AG09309 (cell line): ENCODE results near the gene MBD5.
A peak's percentile ranks its signal among the peaks of the same experiment; 100 is the strongest.

Experiments
- DNase-seq: peaks from one replicate; pipeline ENCODE4 v3.0.0-alpha.2; 2010; ENCODE audit warnings: low read depth
- H3K4me3 ChIP-seq: 2 replicates; pipeline ENCODE4 v1.5.1; 2011; ENCODE audit warnings: mild to moderate bottlenecking, low read depth, low read length, moderate library complexity; ENCODE audit not compliant: control insufficient read depth
- TF ChIP-seq, protein P1 (sequence below): IDR thresholded peaks from 2 replicates; pipeline ENCODE4 v1.5.1; 2011; ENCODE audit warnings: mild to moderate bottlenecking, low read depth, low read length, inconsistent platforms; ENCODE audit not compliant: insufficient read depth, control insufficient read depth; ENCODE audit errors: missing control alignments

MBD5 gene

DNA sequence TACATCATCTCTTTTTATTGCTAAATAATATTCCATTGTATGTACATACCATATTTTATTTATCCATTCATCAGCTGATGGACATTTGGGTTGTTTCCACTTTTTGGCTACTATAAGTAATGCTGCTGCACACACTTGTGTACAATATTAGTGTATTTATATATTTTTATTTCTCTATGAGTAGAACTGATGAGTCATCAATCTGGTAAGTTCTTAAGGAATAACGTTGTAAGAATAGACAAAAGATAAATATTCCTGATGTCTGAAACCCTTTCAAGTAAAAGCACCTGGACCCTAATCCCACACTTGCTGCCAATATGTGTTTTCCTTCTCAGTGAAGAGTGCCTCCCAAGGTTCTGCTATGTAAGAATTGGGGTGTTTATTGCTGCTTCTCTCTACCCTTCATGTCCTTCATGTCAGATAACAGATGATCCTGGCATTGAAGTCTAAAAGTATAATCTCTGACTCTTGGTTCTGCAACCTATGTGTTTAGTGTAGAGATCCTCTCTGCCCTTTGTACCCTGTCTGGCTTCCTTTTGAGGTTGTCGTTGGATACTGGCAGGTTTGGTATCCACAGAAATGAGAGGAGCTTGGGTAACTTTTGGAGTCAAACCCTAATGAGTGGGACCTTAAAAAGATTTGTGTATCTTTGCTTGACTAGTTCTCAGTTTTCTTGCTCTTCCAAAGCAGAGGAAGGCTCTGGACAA, 330.7 kb downstream of the MBD5 start:
- no peak overlapping the region for H3K4me3 ChIP-seq
- TF ChIP-seq, protein P1, sequence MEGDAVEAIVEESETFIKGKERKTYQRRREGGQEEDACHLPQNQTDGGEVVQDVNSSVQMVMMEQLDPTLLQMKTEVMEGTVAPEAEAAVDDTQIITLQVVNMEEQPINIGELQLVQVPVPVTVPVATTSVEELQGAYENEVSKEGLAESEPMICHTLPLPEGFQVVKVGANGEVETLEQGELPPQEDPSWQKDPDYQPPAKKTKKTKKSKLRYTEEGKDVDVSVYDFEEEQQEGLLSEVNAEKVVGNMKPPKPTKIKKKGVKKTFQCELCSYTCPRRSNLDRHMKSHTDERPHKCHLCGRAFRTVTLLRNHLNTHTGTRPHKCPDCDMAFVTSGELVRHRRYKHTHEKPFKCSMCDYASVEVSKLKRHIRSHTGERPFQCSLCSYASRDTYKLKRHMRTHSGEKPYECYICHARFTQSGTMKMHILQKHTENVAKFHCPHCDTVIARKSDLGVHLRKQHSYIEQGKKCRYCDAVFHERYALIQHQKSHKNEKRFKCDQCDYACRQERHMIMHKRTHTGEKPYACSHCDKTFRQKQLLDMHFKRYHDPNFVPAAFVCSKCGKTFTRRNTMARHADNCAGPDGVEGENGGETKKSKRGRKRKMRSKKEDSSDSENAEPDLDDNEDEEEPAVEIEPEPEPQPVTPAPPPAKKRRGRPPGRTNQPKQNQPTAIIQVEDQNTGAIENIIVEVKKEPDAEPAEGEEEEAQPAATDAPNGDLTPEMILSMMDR = no peak
- DNase-seq = no peak

DNA sequence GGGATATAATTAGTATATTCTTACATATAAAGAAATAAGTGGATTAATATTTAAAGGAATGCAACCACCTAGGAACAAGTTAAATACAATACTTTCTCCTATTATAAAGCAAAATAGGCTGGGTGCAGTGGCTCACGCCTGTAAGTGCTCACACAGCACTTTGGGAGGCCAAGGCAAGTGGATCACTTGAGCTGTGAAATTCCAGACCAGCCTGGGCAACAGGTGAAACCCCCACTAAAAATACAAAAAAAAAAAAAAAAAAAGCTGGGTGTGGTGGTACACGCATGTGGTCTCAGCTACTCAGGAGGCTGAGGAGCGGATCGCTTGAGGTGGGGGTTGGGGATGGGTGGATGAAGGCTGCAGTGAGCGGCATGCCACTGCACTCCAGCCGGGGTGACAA, 337.5 kb downstream of the MBD5 start:
- H3K4me3 ChIP-seq = no peak overlapping the region
- DNase-seq = no peak
- TF ChIP-seq, protein P1 = no peak

DNA sequence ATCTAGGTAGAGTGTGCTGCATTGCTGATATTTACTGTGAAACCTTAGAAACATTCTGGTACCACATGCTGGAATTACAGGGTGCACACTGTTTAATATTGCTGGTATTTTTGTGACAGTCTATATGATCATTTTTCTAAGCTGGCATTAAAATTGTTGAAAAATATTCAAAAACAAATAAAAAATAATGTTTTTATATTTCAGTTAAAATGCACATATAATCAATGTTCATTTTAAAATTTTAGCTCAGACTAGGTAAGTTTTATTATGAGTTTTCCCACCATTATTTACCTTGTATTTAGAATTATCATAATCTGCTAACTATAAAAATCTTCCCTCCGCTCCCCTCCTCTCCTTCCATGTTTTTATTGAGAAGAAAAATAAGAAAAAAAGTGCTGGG, 339.8 kb downstream of the MBD5 start:
- H3K4me3 ChIP-seq = no peak overlapping the region
- DNase-seq = no peak
- TF ChIP-seq, protein P1 = no peak

DNA sequence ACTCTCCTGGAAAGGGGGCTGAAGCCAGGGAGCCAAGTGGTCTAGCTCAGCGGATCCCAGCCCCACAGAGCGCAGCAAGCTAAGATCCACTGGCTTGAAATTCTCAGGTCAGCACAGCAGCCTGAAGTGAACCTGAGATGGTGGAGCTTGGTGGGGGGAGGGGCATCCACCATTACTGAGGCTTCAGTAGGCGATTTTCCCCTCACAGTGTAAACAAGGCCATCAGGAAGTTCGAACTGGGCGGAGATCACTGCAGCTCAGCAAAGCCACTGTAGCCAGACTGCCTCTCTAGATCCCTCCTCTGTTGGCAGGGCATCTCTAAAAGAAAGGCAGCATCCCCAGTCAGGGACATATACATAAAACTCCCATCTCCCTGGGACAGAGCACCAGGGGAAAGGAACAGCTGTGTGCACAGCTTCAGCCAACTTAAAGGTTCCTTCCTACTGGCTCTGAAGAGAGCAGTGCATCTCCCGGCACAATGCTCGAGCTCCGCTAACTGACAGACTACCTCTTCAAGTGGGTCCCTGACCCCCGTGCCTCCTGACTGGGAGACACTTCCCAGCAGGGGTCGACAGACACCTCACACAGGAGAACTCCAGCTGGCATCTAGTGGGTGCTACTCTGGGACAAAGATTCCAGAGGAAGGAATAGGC, 341.4 kb downstream of the MBD5 start:
- H3K4me3 ChIP-seq = no peak overlapping the region
- TF ChIP-seq, protein P1 = no peak
- no peak for DNase-seq

DNA sequence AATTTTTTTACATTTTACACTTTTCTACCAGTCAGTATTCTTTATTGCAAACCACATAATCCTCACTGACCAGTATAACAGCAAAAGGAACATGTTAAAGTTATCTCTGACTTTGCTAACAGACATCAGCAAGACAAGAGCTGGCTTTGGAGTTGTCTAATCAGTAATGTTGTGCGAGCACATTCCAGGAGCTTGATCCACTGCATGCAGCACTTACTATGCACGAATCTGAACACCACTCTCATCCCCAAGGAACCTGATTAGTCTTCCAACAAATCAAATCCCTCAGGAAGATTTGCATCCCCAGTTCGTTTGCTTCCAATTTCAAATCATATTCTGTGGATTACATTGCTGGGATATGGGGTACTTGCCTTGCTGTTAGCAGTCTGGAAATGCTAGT, 354.3 kb downstream of the MBD5 start:
- TF ChIP-seq, protein P1 = no peak
- H3K4me3 ChIP-seq = no peak overlapping the region
- DNase-seq = no peak

DNA sequence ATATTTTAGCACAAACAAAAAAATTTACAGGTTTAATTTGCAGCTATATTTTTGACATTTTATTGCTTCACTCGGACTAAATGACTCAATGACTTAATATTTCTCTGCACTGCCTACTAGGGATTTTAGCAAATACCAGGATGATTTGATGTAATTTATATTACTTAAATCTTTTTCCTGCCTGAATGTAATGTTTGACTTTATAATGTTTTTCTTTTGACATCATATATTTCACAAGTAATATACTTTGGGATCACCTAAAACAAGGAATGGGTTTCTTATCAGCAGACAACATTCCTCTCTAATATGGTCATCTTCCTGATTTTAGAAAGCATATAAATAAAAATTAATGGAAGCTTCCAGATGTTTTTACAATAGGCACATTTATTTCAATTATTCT, 370.4 kb downstream of the MBD5 start:
- TF ChIP-seq, protein P1 = no peak
- peak; percentile 41 for DNase-seq
- no peak overlapping the region for H3K4me3 ChIP-seq
